ENCODE data around the gene ZNF439. TPM values are rescaled to one million over a fixed set of nuclear protein-coding genes. Genes with fewer than 3 reads are reported as not detected.
"Not testable (repeated sequence)": the region's sequence is repeated elsewhere in the genome, so short reads cannot be mapped to it uniquely, and the experiment has no call there.

ZNF439 gene
- total and polyA plus RNA-seq, 2 of the 13 experiments (the other 11 are each of a cell fraction or from before 2014, with no cell fraction given) = 2.9 to 4.9 TPM

GRCh38 chr19:11848200-11848593 is 329 bp upstream of the ZNF439 start:
- ATAC-seq (peak; percentile 62), DNase-seq (ENCODE audit: low spot score) (no peak), FAIRE-seq (no peak)
- H3K9me3 ChIP-seq (ENCODE audit: low read length) = no peaks in the 10 kb centered on the region
- H3K27me3 ChIP-seq (ENCODE audit: control insufficient read depth in 1 of 2, insufficient read depth in 2 of 2, low read length in 2 of 2) = peaks cover 0 to 3% of the 10 kb centered on the region in 2 experiments; a peak in 1 of 5 replicates
- no peaks in the 10 kb centered on the region for H3K79me2 ChIP-seq (ENCODE audit: insufficient read depth, low read length)
- no peak overlapping the region for H3K27ac ChIP-seq (ENCODE audit: extremely low read length, insufficient read depth, low read length)
- in situ Hi-C loops (cut with HindIII; ENCODE audit: extremely low pct_ligation_motif_present, low pct_unique_long_range_greater_than_20kb) (no loop called here), intact Hi-C loops (cut with micrococcal nuclease; ENCODE audit: unreplicated experiment) (no loop called here)
- peak overlapping the region; percentile 94 for H3K4me2 ChIP-seq (ENCODE audit: low read depth, low read length)
- H3K9ac ChIP-seq (ENCODE audit: insufficient read depth, low read depth, low read length) = no peak overlapping the region
- no peaks in the 10 kb centered on the region for H3K36me3 ChIP-seq (replicated peaks in 1 of 2; ENCODE audit: control insufficient read depth in 1 of 2, insufficient read depth in 2 of 2, low read length in 2 of 2)
- H4K20me1 ChIP-seq (ENCODE audit: insufficient read depth, low read length) = no peaks in the 10 kb centered on the region
- CTCF ChIA-PET (ENCODE audit: low intra/inter-chr PET ratio, low total read pairs) = no interaction called here
- WGBS (ENCODE audit: low lambda C conversion rate) = 22% methylated on average over 10 of the region's 11 CpGs
- no TSS peak for BruUV-seq (replicated peaks)
- peak overlapping the region; percentile 80 for H2AFZ ChIP-seq (ENCODE audit: low read length)
- H3K4me1 ChIP-seq (ENCODE audit: insufficient read depth, low read length) = peaks cover 32% of the 10 kb centered on the region
- H3K4me3 ChIP-seq (replicated peaks in 1 of 3; ENCODE audit: insufficient read depth in 1 of 3, low read depth in 2 of 3, low read length in 3 of 3) = peak overlapping the region; percentile 64 to 82 (median 75); a peak in 5 of 6 replicates
- POLR2A ChIA-PET = interaction anchor here (1.2 to 1.6 kb wide), 5 partner anchors 12 to 82 kb away, joined by 3 to 5 read pairs (median 4); partner anchors contain the start of genes ZNF441 and ZNF491
- TF ChIP-seq, protein P1, sequence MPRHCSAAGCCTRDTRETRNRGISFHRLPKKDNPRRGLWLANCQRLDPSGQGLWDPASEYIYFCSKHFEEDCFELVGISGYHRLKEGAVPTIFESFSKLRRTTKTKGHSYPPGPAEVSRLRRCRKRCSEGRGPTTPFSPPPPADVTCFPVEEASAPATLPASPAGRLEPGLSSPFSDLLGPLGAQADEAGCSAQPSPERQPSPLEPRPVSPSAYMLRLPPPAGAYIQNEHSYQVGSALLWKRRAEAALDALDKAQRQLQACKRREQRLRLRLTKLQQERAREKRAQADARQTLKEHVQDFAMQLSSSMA (CRISPR knock-in tag; IDR thresholded peaks at IDR 0.05) = 0 out of 2 replicates have a peak, but pooled peaks have one; percentile 32
- TF ChIP-seq KLF12 (CRISPR knock-in tag; IDR thresholded peaks at IDR 0.05; ENCODE audit: borderline replicate concordance) (no peak), MYC (CRISPR knock-in tag; IDR thresholded peaks at IDR 0.05; ENCODE audit: borderline replicate concordance) (no peak), ATF1 (CRISPR knock-in tag; IDR thresholded peaks at IDR 0.05) (peak; percentile 39; the same call in 1 of the 2 replicates), ARNTL (CRISPR knock-in tag; IDR thresholded peaks at IDR 0.05) (0 out of 2 replicates have a peak, but pooled peaks have one; percentile 4), ZNF292 (CRISPR knock-in tag; IDR thresholded peaks at IDR 0.05; ENCODE audit: borderline replicate concordance, low read depth) (peak; percentile 32; the same call in 1 of the 2 replicates), ZSCAN29 (CRISPR knock-in tag; conservative IDR thresholded peaks at IDR 0.05) (no peak)
- TF ChIP-seq, protein P2, sequence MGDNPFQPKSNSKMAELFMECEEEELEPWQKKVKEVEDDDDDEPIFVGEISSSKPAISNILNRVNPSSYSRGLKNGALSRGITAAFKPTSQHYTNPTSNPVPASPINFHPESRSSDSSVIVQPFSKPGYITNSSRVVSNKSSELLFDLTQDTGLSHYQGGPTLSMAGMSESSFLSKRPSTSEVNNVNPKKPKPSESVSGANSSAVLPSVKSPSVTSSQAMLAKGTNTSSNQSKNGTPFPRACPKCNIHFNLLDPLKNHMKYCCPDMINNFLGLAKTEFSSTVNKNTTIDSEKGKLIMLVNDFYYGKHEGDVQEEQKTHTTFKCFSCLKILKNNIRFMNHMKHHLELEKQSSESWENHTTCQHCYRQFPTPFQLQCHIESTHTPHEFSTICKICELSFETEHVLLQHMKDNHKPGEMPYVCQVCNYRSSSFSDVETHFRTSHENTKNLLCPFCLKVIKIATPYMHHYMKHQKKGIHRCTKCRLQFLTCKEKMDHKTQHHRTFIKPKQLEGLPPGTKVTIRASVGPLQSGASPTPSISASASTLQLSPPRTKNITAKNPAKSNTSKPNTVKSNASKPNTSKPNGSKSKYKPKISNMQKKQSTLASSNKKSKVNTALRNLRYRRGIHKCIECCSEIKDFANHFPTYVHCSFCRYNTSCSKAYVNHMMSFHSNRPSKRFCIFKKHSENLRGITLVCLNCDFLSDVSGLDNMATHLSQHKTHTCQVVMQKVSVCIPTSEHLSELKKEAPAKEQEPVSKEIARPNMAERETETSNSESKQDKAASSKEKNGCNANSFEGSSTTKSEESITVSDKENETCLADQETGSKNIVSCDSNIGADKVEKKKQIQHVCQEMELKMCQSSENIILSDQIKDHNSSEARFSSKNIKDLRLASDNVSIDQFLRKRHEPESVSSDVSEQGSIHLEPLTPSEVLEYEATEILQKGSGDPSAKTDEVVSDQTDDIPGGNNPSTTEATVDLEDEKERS (CRISPR knock-in tag; IDR thresholded peaks at IDR 0.05) = no peak; the same call in 1 of the 2 replicates

DNA sequence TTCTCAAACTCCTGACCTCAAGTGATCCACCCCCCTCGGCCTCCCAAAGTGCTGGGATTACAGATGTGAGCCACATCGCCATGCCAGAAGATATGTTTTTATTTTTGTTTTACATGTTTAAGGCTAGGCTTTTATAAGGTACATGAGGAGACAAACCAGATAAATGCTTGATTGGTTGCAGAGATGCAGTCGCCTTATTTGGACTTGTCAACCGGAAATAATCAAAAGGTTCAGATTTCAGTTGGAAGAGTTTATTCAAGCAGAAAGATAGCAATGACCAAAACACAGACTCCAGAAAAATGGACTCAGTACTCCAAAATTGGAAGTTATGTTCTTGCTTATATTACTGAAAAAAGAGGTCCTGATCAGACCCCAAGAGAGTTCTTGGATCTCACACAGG is 1.8 kb downstream of the ZNF439 start:
- H3K4me2 ChIP-seq (ENCODE audit: low read depth, low read length); in situ Hi-C loops (cut with HindIII; ENCODE audit: extremely low pct_ligation_motif_present, low pct_unique_long_range_greater_than_20kb); H3K9me3 ChIP-seq (ENCODE audit: low read length); FAIRE-seq; H3K9ac ChIP-seq (ENCODE audit: insufficient read depth, low read depth, low read length); H4K20me1 ChIP-seq (ENCODE audit: insufficient read depth, low read length); H3K79me2 ChIP-seq (ENCODE audit: insufficient read depth, low read length); H3K27ac ChIP-seq (ENCODE audit: extremely low read length, insufficient read depth, low read length); DNase-seq (ENCODE audit: low spot score); CTCF ChIA-PET (ENCODE audit: low intra/inter-chr PET ratio, low total read pairs); H3K4me3 ChIP-seq (replicated peaks in 1 of 3; ENCODE audit: insufficient read depth in 1 of 3, low read depth in 2 of 3, low read length in 3 of 3); H2AFZ ChIP-seq (ENCODE audit: low read length); intact Hi-C loops (cut with micrococcal nuclease; ENCODE audit: unreplicated experiment); H3K36me3 ChIP-seq (replicated peaks in 1 of 2; ENCODE audit: control insufficient read depth in 1 of 2, insufficient read depth in 2 of 2, low read length in 2 of 2); POLR2A ChIA-PET; BruUV-seq (replicated peaks); ATAC-seq; H3K27me3 ChIP-seq (ENCODE audit: control insufficient read depth in 1 of 2, insufficient read depth in 2 of 2, low read length in 2 of 2): not testable (repeated sequence)
- peaks cover 24% of the 10 kb centered on the region for H3K4me1 ChIP-seq (ENCODE audit: insufficient read depth, low read length)
- 94% methylated on average over 4 of the region's 4 CpGs for WGBS (ENCODE audit: low lambda C conversion rate)
